ENCODE data around the gene LASP1. TPM values are rescaled to one million over a fixed set of nuclear protein-coding genes. Genes with fewer than 3 reads are reported as not detected.

The LASP1 gene
- 138 and 228 TPM in 2 replicates for total RNA-seq

GRCh38 chr17:38869526-38870258 is at the start of gene LASP1:
Gene LASP1, plus strand, starts transcription at chr17:38870058. Its CDS starts 132 bp downstream, at chr17:38870190.

DNA sequence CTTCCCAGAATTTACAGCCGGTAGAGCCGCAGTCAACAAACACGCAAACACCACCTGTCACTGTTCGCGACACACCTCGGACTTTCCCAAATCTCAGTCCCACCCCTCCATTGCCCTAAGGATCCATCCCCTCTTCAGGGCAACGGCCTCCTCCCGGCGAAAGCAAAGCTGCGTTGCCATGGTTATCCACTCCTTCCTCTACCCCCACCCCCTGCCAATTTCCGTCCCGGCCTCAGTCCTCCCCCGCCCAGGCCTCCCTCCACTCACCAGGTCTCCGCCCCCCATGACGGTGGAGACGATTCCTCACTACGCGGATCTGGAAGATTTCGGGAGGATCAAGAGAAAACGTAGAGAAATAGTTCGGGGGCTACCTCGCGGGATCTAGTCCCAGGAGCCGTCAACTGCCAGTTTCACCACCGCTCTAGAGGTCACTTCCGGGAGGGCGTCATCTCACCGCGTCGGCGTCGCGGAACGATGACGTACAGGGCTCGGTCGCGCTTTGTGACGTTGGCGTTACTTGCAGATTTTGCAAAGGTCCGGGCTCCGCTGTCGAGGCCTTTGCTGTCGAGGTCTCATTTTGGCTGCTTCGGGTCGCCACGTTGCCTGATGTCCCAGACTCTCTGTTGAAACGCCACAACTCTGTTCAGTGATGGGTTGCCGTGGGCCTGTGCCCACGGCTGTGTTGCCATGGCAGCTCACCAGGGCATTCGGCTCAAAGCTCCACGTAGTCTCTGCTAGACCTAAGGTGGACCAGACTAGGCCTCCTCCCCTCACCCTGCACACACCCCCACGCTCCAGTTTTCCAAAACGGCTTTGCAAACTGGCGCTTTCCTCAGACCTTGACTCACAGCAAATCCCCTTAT is 44.7 kb upstream of the LASP1 start, which contains the start of gene CWC25:
Gene CWC25, minus strand, starts transcription at position 423 of the 863 bp plus-strand sequence. Its CDS starts 138 bp downstream, at position 285.

GRCh38 chr17:38853292-38854219 is 16.3 kb upstream of the LASP1 start, which contains the start of gene RPL23:
Gene RPL23, minus strand, starts transcription at chr17:38853721. Its CDS starts 11 bp downstream, at chr17:38853710.

GRCh38 chr17:38925263-38925995 is 55.6 kb downstream of the LASP1 start, which contains the start of gene LASP1NB:
Gene LASP1NB, plus strand, starts transcription at chr17:38925614.

DNA sequence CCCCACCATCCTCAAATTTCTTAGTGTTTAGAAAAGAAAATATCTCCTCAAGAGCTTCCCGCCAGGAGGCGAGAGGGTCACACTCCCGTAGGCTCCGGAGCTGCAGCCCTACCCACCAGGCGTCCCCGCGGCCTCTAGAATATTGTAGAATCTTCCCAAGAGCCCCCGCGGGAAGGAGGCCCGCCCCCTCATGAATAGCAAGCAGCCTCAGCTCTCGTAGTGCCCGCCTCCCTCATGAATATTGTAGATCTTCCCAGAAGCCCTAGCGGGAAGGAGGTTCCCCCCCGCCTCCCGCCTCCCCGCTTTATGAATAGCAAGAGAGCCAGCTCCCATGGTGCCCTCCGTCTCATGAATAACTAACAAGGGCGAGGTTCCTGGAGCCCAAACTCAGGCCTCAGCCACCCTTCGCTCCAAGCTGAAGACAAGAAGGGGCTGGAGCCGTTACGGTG is 97.5 kb downstream of the LASP1 start, which contains the start of gene FBXO47:
Gene FBXO47, minus strand, starts transcription at position 114 of the 449 bp plus-strand sequence. CDS start 4,378 bp downstream, outside the sequence.

Other genes starting within 250 kb of the LASP1 start
- 1.1 and 1.5 TPM in 2 replicates for gene EPOP, start 195.1 kb upstream of the LASP1 start, total RNA-seq
- 15.7 and 25.4 TPM in 2 replicates for gene MLLT6, start 164.8 kb upstream of the LASP1 start, total RNA-seq
- 3.9 and 11.1 TPM in 2 replicates for gene CISD3, start 139.7 kb upstream of the LASP1 start, total RNA-seq
- gene PCGF2, start 121.7 kb upstream of the LASP1 start, total RNA-seq, result 1.7 and 1.9 TPM in 2 replicates
- gene PSMB3, start 117.3 kb upstream of the LASP1 start, total RNA-seq, result 157 and 293 TPM in 2 replicates
- gene PIP4K2B, start 70.5 kb upstream of the LASP1 start, total RNA-seq, result 68.8 and 87.6 TPM in 2 replicates
- 6.8 and 9.6 TPM in 2 replicates for gene CWC25, start 44.7 kb upstream of the LASP1 start, total RNA-seq
- 1,598 and 1,625 TPM in 2 replicates for gene RPL23, start 16.3 kb upstream of the LASP1 start, total RNA-seq
- not detected in 2 replicates for gene FBXO47, start 97.3 kb downstream of the LASP1 start, total RNA-seq